Neural progenitor cell (in vitro differentiated cells): ENCODE data around the gene CCDC112.

ENCODE experiments used
- CTCF ChIP-seq: fragments of 200-600 bp; sonication (generic); IDR thresholded peaks from 2 replicates; pipeline ENCODE4 v1.5.1; 2017; ENCODE audit warnings: antibody characterized with exemption, mild to moderate bottlenecking
- EZH2 ChIP-seq: fragments of 200-600 bp; sonication (generic); IDR thresholded peaks from 2 replicates; pipeline ENCODE4 v1.6.1; 2017; ENCODE audit warnings: antibody characterized with exemption, mild to moderate bottlenecking, moderate library complexity
- EZH2phosphoT487 ChIP-seq: fragments of 200-600 bp; sonication (generic); IDR thresholded peaks from 2 replicates; pipeline ENCODE4 v1.6.1; 2017; ENCODE audit warnings: antibody characterized with exemption

- TF ChIP-seq CTCF (no peak), EZH2 (no peak), EZH2phosphoT487 (no peak)
Observed at GRCh38 chr5:115297031-115297430, 577 bp upstream of the CCDC112 start.
